ENCODE results near the gene PTOV1.

The PTOV1 gene

GRCh38 chr19:49870309-49870901, 19.4 kb downstream of the PTOV1 start:
- peaks cover 31 to 54% of the 10 kb centered on the region in 2 experiments for H3K36me3 ChIP-seq (ENCODE audit: control insufficient read depth in 1 of 2, insufficient read depth in 2 of 2, low read depth in 1 of 2, low read length in 2 of 2)
- no peaks in the 10 kb centered on the region for H3K9me3 ChIP-seq (ENCODE audit: control insufficient read depth, low read length)

GRCh38 chr19:49871349-49871985, 20.5 kb downstream of the PTOV1 start:
- Histone ChIP-seq H4K91ac (ENCODE audit: low read length) (no peak overlapping the region), H2BK120ac (ENCODE audit: low read depth, low read length) (no peak overlapping the region), H3K4me2 (ENCODE audit: low read length, poor library complexity, severe bottlenecking) (no peak overlapping the region), H3K9me3 (ENCODE audit: control insufficient read depth, low read length) (no peaks in the 10 kb centered on the region), H3K4ac (ENCODE audit: low read depth in 1 of 2, low read length in 2 of 2) (peak overlapping the region in 1 of 2 experiments; percentile 30), H2AFZ (ENCODE audit: low read depth, low read length) (no peak overlapping the region), H3K9ac (ENCODE audit: low read length) (peak overlapping the region; percentile 35), H3K27me3 (ENCODE audit: control insufficient read depth in 1 of 2, insufficient read depth in 1 of 2, low read length in 2 of 2) (no peaks in the 10 kb centered on the region), H3K4me3 (ENCODE audit: insufficient read depth in 1 of 2, low read depth in 1 of 2, low read length in 2 of 2) (no peak overlapping the region), H3K4me1 (ENCODE audit: control insufficient read depth, insufficient read depth, low read depth, low read length) (peaks cover 39% of the 10 kb centered on the region), H3K27ac (ENCODE audit: low read length, poor library complexity, severe bottlenecking) (no peak overlapping the region), H3K23ac (ENCODE audit: low read length in 2 of 2) (no peak overlapping the region), H3K18ac (ENCODE audit: low read depth in 1 of 2, low read length in 2 of 2) (no peak overlapping the region), H2BK5ac (ENCODE audit: low read depth, low read length, poor library complexity, severe bottlenecking) (no peak overlapping the region), H2BK12ac (ENCODE audit: low read length in 2 of 2) (peak overlapping the region in 1 of 2 experiments; percentile 29), H3K14ac (ENCODE audit: low read length in 2 of 2) (no peak overlapping the region), H3K79me1 (replicated peaks; ENCODE audit: low read length, poor library complexity, severe bottlenecking) (peaks cover 29% of the 10 kb centered on the region), H2BK15ac (ENCODE audit: low read depth, poor library complexity, severe bottlenecking) (no peak overlapping the region), H3K36me3 (ENCODE audit: control insufficient read depth in 1 of 2, insufficient read depth in 2 of 2, low read depth in 1 of 2, low read length in 2 of 2) (peaks cover 31 to 50% of the 10 kb centered on the region in 2 experiments), H2AK5ac (ENCODE audit: low read length, severe bottlenecking) (no peak overlapping the region), H4K8ac (ENCODE audit: low read length) (no peak overlapping the region)
- no peak for DNase-seq
- WGBS, result 81% methylated on average over 15 of the region's 17 CpGs

More at GRCh38 chr19:49870309-49870901, 19.4 kb downstream of the PTOV1 start:
- no peak for DNase-seq
- peak overlapping the region; percentile 62 to 78 for H3K4me3 ChIP-seq (ENCODE audit: insufficient read depth in 1 of 2, low read depth in 1 of 2, low read length in 2 of 2)
- H2BK15ac ChIP-seq (ENCODE audit: low read depth, poor library complexity, severe bottlenecking), result no peak overlapping the region
- H3K27me3 ChIP-seq (ENCODE audit: control insufficient read depth in 1 of 2, insufficient read depth in 1 of 2, low read length in 2 of 2), result no peaks in the 10 kb centered on the region
- H3K14ac ChIP-seq (ENCODE audit: low read length in 2 of 2), result peak overlapping the region in 1 of 2 experiments; percentile 99
- peak overlapping the region; percentile 27 for H2AK5ac ChIP-seq (ENCODE audit: low read length, severe bottlenecking)
- H3K4me2 ChIP-seq (ENCODE audit: low read length, poor library complexity, severe bottlenecking), result peak overlapping the region; percentile 87
- H3K23ac ChIP-seq (ENCODE audit: low read length in 2 of 2), result peak overlapping the region in 1 of 2 experiments; percentile 98
- peaks cover 25% of the 10 kb centered on the region for H3K79me1 ChIP-seq (replicated peaks; ENCODE audit: low read length, poor library complexity, severe bottlenecking)
- no peak overlapping the region for H2BK5ac ChIP-seq (ENCODE audit: low read depth, low read length, poor library complexity, severe bottlenecking)
- H3K9ac ChIP-seq (ENCODE audit: low read length), result peak overlapping the region; percentile 80
- H4K8ac ChIP-seq (ENCODE audit: low read length), result peak overlapping the region; percentile 99
- H4K91ac ChIP-seq (ENCODE audit: low read length), result peak overlapping the region; percentile 99
- peak overlapping the region; percentile 41 to 91 for H2BK12ac ChIP-seq (ENCODE audit: low read length in 2 of 2)
- H2AFZ ChIP-seq (ENCODE audit: low read depth, low read length), result peak overlapping the region; percentile 81
- H3K27ac ChIP-seq (ENCODE audit: low read length, poor library complexity, severe bottlenecking), result peak overlapping the region; percentile 84
- H3K4ac ChIP-seq (ENCODE audit: low read depth in 1 of 2, low read length in 2 of 2), result peak overlapping the region; percentile 61 to 99
- H3K4me1 ChIP-seq (ENCODE audit: control insufficient read depth, insufficient read depth, low read depth, low read length), result peaks cover 44% of the 10 kb centered on the region
- H3K18ac ChIP-seq (ENCODE audit: low read depth in 1 of 2, low read length in 2 of 2), result peak overlapping the region; percentile 94
- H2BK120ac ChIP-seq (ENCODE audit: low read depth, low read length), result no peak overlapping the region
- WGBS, result 94% methylated on average over 15 of the region's 15 CpGs

GRCh38 chr19:49872245-49873128, 21.5 kb downstream of the PTOV1 start:
- Histone ChIP-seq H2BK15ac (ENCODE audit: low read depth, poor library complexity, severe bottlenecking) (peak overlapping the region; percentile 20), H2BK5ac (ENCODE audit: low read depth, low read length, poor library complexity, severe bottlenecking) (no peak overlapping the region), H3K14ac (ENCODE audit: low read length in 2 of 2) (no peak overlapping the region), H4K91ac (ENCODE audit: low read length) (no peak overlapping the region), H2AFZ (ENCODE audit: low read depth, low read length) (no peak overlapping the region), H3K27me3 (ENCODE audit: control insufficient read depth in 1 of 2, insufficient read depth in 1 of 2, low read length in 2 of 2) (no peaks in the 10 kb centered on the region), H3K9me3 (ENCODE audit: control insufficient read depth, low read length) (no peaks in the 10 kb centered on the region), H3K27ac (ENCODE audit: low read length, poor library complexity, severe bottlenecking) (no peak overlapping the region), H3K36me3 (ENCODE audit: control insufficient read depth in 1 of 2, insufficient read depth in 2 of 2, low read depth in 1 of 2, low read length in 2 of 2) (peaks cover 31 to 50% of the 10 kb centered on the region in 2 experiments), H3K4me3 (ENCODE audit: insufficient read depth in 1 of 2, low read depth in 1 of 2, low read length in 2 of 2) (peak overlapping the region in 1 of 2 experiments; percentile 15), H3K18ac (ENCODE audit: low read depth in 1 of 2, low read length in 2 of 2) (no peak overlapping the region), H3K23ac (ENCODE audit: low read length in 2 of 2) (no peak overlapping the region), H2AK5ac (ENCODE audit: low read length, severe bottlenecking) (no peak overlapping the region), H3K4me1 (ENCODE audit: control insufficient read depth, insufficient read depth, low read depth, low read length) (peaks cover 39% of the 10 kb centered on the region), H3K4ac (ENCODE audit: low read depth in 1 of 2, low read length in 2 of 2) (peak overlapping the region in 1 of 2 experiments; percentile 30), H3K79me1 (replicated peaks; ENCODE audit: low read length, poor library complexity, severe bottlenecking) (peaks cover 29% of the 10 kb centered on the region), H2BK120ac (ENCODE audit: low read depth, low read length) (no peak overlapping the region), H4K8ac (ENCODE audit: low read length) (no peak overlapping the region), H3K4me2 (ENCODE audit: low read length, poor library complexity, severe bottlenecking) (no peak overlapping the region), H3K9ac (ENCODE audit: low read length) (peak overlapping the region; percentile 35), H2BK12ac (ENCODE audit: low read length in 2 of 2) (no peak overlapping the region)
- no peak for DNase-seq
- 95% methylated on average over 25 of the region's 27 CpGs for WGBS

DNA sequence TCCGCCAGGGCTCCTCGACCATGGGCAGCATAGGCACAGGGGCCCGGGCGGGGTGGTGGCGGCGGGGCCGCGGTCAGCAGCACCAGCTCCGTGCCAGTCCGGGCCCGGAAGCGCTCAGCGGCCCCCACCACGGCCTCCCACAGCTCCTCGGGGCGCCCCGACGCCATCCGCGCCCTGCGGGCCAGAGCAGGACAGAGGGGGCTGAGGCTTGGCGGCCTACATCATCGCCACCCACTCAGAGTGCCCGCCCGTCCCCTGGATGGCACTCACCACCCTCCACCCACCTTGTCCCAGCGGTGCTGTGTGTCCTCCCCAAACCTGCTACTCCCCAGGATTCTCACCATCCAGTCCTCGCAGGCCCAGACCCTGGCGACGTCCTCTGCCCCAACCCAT, 22.2 kb downstream of the PTOV1 start:
- WGBS, result 97% methylated on average over 25 of the region's 29 CpGs
- peaks cover 31 to 50% of the 10 kb centered on the region in 2 experiments for H3K36me3 ChIP-seq (ENCODE audit: control insufficient read depth in 1 of 2, insufficient read depth in 2 of 2, low read depth in 1 of 2, low read length in 2 of 2)
- no peak for DNase-seq

More for the DNA sequence above, 22.2 kb downstream of the PTOV1 start:
- Histone ChIP-seq H2BK12ac (ENCODE audit: low read length in 2 of 2) (no peak overlapping the region), H3K27ac (ENCODE audit: low read length, poor library complexity, severe bottlenecking) (no peak overlapping the region), H3K4me2 (ENCODE audit: low read length, poor library complexity, severe bottlenecking) (no peak overlapping the region), H4K8ac (ENCODE audit: low read length) (no peak overlapping the region), H3K79me1 (replicated peaks; ENCODE audit: low read length, poor library complexity, severe bottlenecking) (peaks cover 29% of the 10 kb centered on the region), H3K9me3 (ENCODE audit: control insufficient read depth, low read length) (no peaks in the 10 kb centered on the region), H3K18ac (ENCODE audit: low read depth in 1 of 2, low read length in 2 of 2) (no peak overlapping the region), H3K14ac (ENCODE audit: low read length in 2 of 2) (no peak overlapping the region), H2BK120ac (ENCODE audit: low read depth, low read length) (no peak overlapping the region), H3K23ac (ENCODE audit: low read length in 2 of 2) (no peak overlapping the region), H3K4ac (ENCODE audit: low read depth in 1 of 2, low read length in 2 of 2) (no peak overlapping the region), H4K91ac (ENCODE audit: low read length) (peak overlapping the region; percentile 1), H2BK5ac (ENCODE audit: low read depth, low read length, poor library complexity, severe bottlenecking) (no peak overlapping the region), H3K4me1 (ENCODE audit: control insufficient read depth, insufficient read depth, low read depth, low read length) (peaks cover 39% of the 10 kb centered on the region), H3K4me3 (ENCODE audit: insufficient read depth in 1 of 2, low read depth in 1 of 2, low read length in 2 of 2) (no peak overlapping the region), H2BK15ac (ENCODE audit: low read depth, poor library complexity, severe bottlenecking) (peak overlapping the region; percentile 20), H2AK5ac (ENCODE audit: low read length, severe bottlenecking) (no peak overlapping the region), H2AFZ (ENCODE audit: low read depth, low read length) (no peak overlapping the region), H3K27me3 (ENCODE audit: control insufficient read depth in 1 of 2, insufficient read depth in 1 of 2, low read length in 2 of 2) (no peaks in the 10 kb centered on the region), H3K9ac (ENCODE audit: low read length) (no peak overlapping the region)
